ENCODE data around the gene VSIG10L. TPM values are rescaled to one million over a fixed set of nuclear protein-coding genes. Genes with fewer than 3 reads are reported as not detected.

VSIG10L gene
- polyA plus RNA-seq, 1 donor (not counting 4 experiments of a cell fraction or from before 2014, with no cell fraction given), result 1.5 TPM

DNA sequence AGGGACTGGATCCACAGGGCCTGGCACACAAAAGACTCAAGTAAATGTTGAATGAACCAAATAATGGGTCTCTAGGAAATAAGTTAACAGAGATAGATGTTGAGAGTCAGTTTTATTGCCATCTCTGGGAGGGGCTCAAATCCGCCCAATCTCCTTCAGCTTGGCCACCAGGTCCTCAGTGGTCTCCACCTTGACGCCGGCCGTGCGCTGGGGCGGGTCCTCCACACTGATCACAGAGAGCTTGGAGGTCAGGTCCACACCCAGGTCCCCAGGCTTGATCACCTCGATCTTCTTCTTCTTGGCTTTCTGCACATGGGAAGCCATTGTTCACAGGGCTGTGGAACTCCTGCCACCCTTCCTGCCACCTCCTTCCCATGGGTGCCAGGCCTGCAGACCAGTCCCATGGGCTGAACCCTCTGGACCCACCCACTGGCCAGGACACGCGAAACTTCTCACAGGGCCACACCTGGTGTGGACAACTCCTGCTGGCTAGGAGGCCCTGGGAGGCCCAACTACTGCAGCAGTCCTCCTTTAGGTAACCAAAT lies 3.2 kb upstream of the VSIG10L start:
- H4K20me1 ChIP-seq (ENCODE audit: control insufficient read depth, extremely low read depth, insufficient read depth, low read length), result no peaks in the 10 kb centered on the region
- FAIRE-seq (no peak), DNase-seq (ENCODE audit: low read depth, low spot score) (no peak)
- dilution Hi-C loops (cut with MboI; ENCODE audit: extremely low pct_ligation_motif_present, low sequenced_read_pairs), result no loop called here
- H3K79me2 ChIP-seq (ENCODE audit: control insufficient read depth, insufficient read depth, low read length), result no peaks in the 10 kb centered on the region
- peaks cover 3% of the 10 kb centered on the region for H3K4me1 ChIP-seq (ENCODE audit: control insufficient read depth, extremely low read depth, insufficient read depth, low read length)
- H3K27ac ChIP-seq (ENCODE audit: control insufficient read depth, insufficient read depth, low read length), result no peak overlapping the region
- no peak overlapping the region for H3K4me2 ChIP-seq (ENCODE audit: control insufficient read depth, extremely low read depth, insufficient read depth, low read depth, low read length)
- no peaks in the 10 kb centered on the region for H3K27me3 ChIP-seq (ENCODE audit: control insufficient read depth, extremely low read depth, insufficient read depth, low read length)
- no peak overlapping the region for H3K9ac ChIP-seq (ENCODE audit: control insufficient read depth, extremely low read depth, insufficient read depth, low read length)
- H2AFZ ChIP-seq (ENCODE audit: control insufficient read depth, low read length), result no peak overlapping the region
- H3K9me3 ChIP-seq (ENCODE audit: control insufficient read depth, low read depth, low read length), result no peaks in the 10 kb centered on the region
- peaks cover 4 to 18% of the 10 kb centered on the region in 2 experiments for H3K36me3 ChIP-seq (ENCODE audit: control insufficient read depth in 2 of 2, extremely low read depth in 1 of 2, insufficient read depth in 2 of 2, low read length in 2 of 2)
- no peak overlapping the region for H3K4me3 ChIP-seq (ENCODE audit: control insufficient read depth in 2 of 3, extremely low read depth in 1 of 3, insufficient read depth in 2 of 3, low read depth in 1 of 3, low read length in 3 of 3)
- TF ChIP-seq EZH2 (IDR thresholded peaks at IDR 0.05; ENCODE audit: low read length), result no peak
- TF ChIP-seq, protein P1, sequence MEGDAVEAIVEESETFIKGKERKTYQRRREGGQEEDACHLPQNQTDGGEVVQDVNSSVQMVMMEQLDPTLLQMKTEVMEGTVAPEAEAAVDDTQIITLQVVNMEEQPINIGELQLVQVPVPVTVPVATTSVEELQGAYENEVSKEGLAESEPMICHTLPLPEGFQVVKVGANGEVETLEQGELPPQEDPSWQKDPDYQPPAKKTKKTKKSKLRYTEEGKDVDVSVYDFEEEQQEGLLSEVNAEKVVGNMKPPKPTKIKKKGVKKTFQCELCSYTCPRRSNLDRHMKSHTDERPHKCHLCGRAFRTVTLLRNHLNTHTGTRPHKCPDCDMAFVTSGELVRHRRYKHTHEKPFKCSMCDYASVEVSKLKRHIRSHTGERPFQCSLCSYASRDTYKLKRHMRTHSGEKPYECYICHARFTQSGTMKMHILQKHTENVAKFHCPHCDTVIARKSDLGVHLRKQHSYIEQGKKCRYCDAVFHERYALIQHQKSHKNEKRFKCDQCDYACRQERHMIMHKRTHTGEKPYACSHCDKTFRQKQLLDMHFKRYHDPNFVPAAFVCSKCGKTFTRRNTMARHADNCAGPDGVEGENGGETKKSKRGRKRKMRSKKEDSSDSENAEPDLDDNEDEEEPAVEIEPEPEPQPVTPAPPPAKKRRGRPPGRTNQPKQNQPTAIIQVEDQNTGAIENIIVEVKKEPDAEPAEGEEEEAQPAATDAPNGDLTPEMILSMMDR (optimal IDR thresholded peaks at IDR 0.05 in 1 of 3, IDR thresholded peaks at IDR 0.05 in 1 of 3, conservative IDR thresholded peaks at IDR 0.05 in 1 of 3; ENCODE audit: extremely low read depth in 1 of 3, insufficient read depth in 2 of 3, low read length in 3 of 3), result no peak
- H3K9me1 ChIP-seq (ENCODE audit: control insufficient read depth, extremely low read depth, insufficient read depth, low read length), result no peaks in the 10 kb centered on the region

DNA sequence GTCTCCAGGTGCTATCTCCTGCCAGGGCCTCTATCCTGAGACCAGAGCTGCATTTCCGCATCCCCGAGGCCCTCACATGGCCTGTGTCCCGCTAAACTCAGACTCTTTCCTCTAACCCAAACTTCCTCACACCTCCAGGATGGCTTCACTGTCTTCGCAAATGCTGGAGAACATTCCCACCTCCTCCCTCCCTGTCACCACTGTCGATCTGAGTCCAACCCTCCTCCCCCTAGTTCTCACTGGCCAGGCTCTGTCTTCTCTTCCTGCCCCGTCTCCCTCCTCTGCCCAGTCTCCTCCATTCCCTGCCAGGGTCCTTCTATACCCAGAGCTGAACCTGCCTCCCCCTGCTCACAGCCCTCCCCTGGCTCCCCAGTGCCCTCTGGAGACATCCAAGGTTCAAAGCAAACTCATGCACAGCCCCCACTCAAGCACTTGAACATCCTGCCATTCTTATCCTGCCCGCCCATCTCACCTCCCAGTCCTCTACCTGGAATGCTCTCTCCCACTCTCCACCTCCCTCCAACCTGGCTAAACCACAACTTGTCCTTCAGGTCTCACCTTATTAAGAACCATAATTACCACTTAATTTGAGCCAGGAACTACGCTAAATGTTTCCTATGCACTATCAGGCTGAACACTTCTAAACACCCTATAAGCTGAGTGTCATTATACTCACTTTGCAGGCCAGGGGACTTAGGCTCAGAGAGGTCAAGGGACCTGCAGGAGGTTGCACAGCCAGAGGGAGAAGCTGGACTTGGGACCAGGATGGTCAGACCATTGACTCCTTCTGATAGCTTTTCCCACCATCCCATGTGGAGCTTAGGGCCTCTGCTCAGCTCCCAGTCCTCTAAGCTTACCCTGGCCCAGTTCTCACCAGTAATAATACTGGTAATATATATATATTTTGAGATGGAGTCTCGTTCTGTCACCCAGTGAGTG lies 961 bp upstream of the VSIG10L start:
- Histone ChIP-seq H3K79me2 (ENCODE audit: control insufficient read depth, insufficient read depth, low read length) (no peaks in the 10 kb centered on the region), H3K9me3 (ENCODE audit: control insufficient read depth, low read depth, low read length) (no peaks in the 10 kb centered on the region), H3K27me3 (ENCODE audit: control insufficient read depth, extremely low read depth, insufficient read depth, low read length) (no peaks in the 10 kb centered on the region), H3K9ac (ENCODE audit: control insufficient read depth, extremely low read depth, insufficient read depth, low read length) (no peak overlapping the region), H4K20me1 (ENCODE audit: control insufficient read depth, extremely low read depth, insufficient read depth, low read length) (no peaks in the 10 kb centered on the region), H3K4me3 (ENCODE audit: control insufficient read depth in 2 of 3, extremely low read depth in 1 of 3, insufficient read depth in 2 of 3, low read depth in 1 of 3, low read length in 3 of 3) (no peak overlapping the region), H3K36me3 (ENCODE audit: control insufficient read depth in 2 of 2, extremely low read depth in 1 of 2, insufficient read depth in 2 of 2, low read length in 2 of 2) (peaks cover 4 to 13% of the 10 kb centered on the region in 2 experiments), H3K27ac (ENCODE audit: control insufficient read depth, insufficient read depth, low read length) (no peak overlapping the region), H3K4me1 (ENCODE audit: control insufficient read depth, extremely low read depth, insufficient read depth, low read length) (peaks cover 8% of the 10 kb centered on the region), H3K4me2 (ENCODE audit: control insufficient read depth, extremely low read depth, insufficient read depth, low read depth, low read length) (no peak overlapping the region), H2AFZ (ENCODE audit: control insufficient read depth, low read length) (no peak overlapping the region), H3K9me1 (ENCODE audit: control insufficient read depth, extremely low read depth, insufficient read depth, low read length) (no peaks in the 10 kb centered on the region)
- TF ChIP-seq EZH2 (IDR thresholded peaks at IDR 0.05; ENCODE audit: low read length), result no peak
- TF ChIP-seq, protein P1 (optimal IDR thresholded peaks at IDR 0.05 in 1 of 3, IDR thresholded peaks at IDR 0.05 in 1 of 3, conservative IDR thresholded peaks at IDR 0.05 in 1 of 3; ENCODE audit: extremely low read depth in 1 of 3, insufficient read depth in 2 of 3, low read length in 3 of 3), result no peak
- no peak for DNase-seq (ENCODE audit: low read depth, low spot score)
- dilution Hi-C loops (cut with MboI; ENCODE audit: extremely low pct_ligation_motif_present, low sequenced_read_pairs), result no loop called here
- FAIRE-seq, result no peak

Data from keratinocyte (primary cell).